BJ (cell line): ENCODE results near the gene PARVG. TPM values are rescaled to one million over a fixed set of nuclear protein-coding genes. Genes with fewer than 3 reads are reported as not detected.

Source experiments
- CTCF ChIA-PET: fragments of 350-600 bp; formaldehyde crosslinking; extraction: SDS; loops from one replicate; lab custom pipeline; 2021; ENCODE audit warnings: antibody characterized with exemption, inconsistent platforms; lab: Yijun Ruan, JAX
- POLR2A ChIA-PET: fragments of 300-600 bp; sonication (Branson Sonifier 250); formaldehyde crosslinking; extraction: SDS; loops from one replicate; lab custom pipeline; 2021; ENCODE audit warnings: antibody characterized with exemption; lab: Charles Lee
- DNase-seq: peaks from one replicate; pipeline ENCODE4 v3.0.0-alpha.2; 2011; ENCODE audit warnings: low read depth
- H3K27me3 ChIP-seq: 2 replicates; pipeline ENCODE4 v1.6.0; 2011; ENCODE audit warnings: low read length; ENCODE audit not compliant: control insufficient read depth, insufficient read depth
- H3K36me3 ChIP-seq: 2 replicates; pipeline ENCODE4 v1.5.1; 2011; ENCODE audit warnings: low read length; ENCODE audit not compliant: control insufficient read depth, insufficient read depth
- H3K4me3 ChIP-seq: 2 replicates; pipeline ENCODE4 v1.5.1; 2011; ENCODE audit warnings: low read depth, mild to moderate bottlenecking, control low read depth, low read length
- polyA plus RNA-seq: library from polyadenylated mRNA; depleted of rRNA; stranded (reverse); fragments of >200 nt; gene quantifications from 2 replicates; pipeline ENCODE4 v1.2.3, GENCODE V29; 2011
- TF ChIP-seq, protein P1 (sequence below): IDR thresholded peaks from 2 replicates; pipeline ENCODE4 v1.5.1; 2011; ENCODE audit warnings: low read depth, mild to moderate bottlenecking, control low read depth, inconsistent platforms, low read length, moderate library complexity; ENCODE audit not compliant: insufficient read depth

The PARVG gene
- polyA plus RNA-seq, 1 experiment: not detected

DNA sequence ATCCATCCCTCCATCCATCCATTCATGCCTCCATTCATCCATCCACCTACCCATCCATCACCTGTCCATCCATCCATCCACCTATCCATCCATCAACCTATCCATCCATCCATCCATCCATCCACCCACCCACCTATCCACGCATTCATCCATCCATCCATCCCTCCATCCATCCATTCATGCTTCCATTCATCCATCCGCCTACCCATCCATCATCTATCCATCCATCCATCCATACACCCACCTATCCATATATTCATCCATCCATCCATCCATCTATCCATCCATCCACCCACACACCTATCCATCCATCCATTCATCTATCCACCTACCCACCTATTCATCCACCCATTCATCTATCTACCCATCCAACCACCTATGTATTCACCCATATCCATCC lies 13.8 kb downstream of the PARVG start:
- ChIA-PET POLR2A (no interaction called here), CTCF (interaction anchor here (0.6 kb wide), 1 partner anchor 1197 kb away, joined by 4 read pairs; no protein-coding TSS in a partner anchor)
- Histone ChIP-seq H3K4me3 (no peak overlapping the region), H3K36me3 (no peaks in the 10 kb centered on the region), H3K27me3 (peaks cover 14% of the 10 kb centered on the region)
- TF ChIP-seq, protein P1, sequence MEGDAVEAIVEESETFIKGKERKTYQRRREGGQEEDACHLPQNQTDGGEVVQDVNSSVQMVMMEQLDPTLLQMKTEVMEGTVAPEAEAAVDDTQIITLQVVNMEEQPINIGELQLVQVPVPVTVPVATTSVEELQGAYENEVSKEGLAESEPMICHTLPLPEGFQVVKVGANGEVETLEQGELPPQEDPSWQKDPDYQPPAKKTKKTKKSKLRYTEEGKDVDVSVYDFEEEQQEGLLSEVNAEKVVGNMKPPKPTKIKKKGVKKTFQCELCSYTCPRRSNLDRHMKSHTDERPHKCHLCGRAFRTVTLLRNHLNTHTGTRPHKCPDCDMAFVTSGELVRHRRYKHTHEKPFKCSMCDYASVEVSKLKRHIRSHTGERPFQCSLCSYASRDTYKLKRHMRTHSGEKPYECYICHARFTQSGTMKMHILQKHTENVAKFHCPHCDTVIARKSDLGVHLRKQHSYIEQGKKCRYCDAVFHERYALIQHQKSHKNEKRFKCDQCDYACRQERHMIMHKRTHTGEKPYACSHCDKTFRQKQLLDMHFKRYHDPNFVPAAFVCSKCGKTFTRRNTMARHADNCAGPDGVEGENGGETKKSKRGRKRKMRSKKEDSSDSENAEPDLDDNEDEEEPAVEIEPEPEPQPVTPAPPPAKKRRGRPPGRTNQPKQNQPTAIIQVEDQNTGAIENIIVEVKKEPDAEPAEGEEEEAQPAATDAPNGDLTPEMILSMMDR: no peak
- DNase-seq: no peak

- TF ChIP-seq, protein P1: no peak
- DNase-seq: no peak
- ChIA-PET CTCF (interaction anchor here (1.1 kb wide), 1 partner anchor 9 kb away, joined by 4 read pairs; no protein-coding TSS in a partner anchor), POLR2A (no interaction called here)
- H3K27me3 ChIP-seq: peaks cover 14% of the 10 kb centered on the region
- no peak overlapping the region for H3K4me3 ChIP-seq
- no peaks in the 10 kb centered on the region for H3K36me3 ChIP-seq
Measured at GRCh38 chr22:44195189-44195871, 14.6 kb downstream of the PARVG start.

DNA sequence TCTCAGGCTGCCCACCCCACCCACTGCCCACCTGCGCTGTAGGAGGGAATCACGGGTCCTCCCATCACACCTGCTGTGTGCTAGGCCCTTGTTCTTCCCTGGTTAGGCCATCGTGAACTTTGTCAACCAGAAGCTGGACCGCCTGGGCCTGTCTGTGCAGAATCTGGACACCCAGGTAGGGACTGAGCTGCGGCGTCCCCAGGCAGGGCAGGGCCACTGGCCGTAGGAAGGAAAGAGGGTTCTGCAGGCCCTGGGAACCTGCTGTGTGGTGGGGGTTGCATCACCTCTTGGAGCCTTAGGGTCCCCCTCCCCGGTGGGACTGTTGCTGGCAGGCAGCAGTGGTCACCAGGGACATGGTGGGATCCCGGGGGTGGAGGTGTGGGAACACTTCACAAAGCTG lies 15.5 kb downstream of the PARVG start:
- no peak overlapping the region for H3K4me3 ChIP-seq
- CTCF ChIA-PET: interaction anchor here (1.1 kb wide), 1 partner anchor 10 kb away, joined by 4 read pairs; no protein-coding TSS in a partner anchor
- POLR2A ChIA-PET: no interaction called here
- DNase-seq: no peak
- H3K27me3 ChIP-seq: peaks cover 14% of the 10 kb centered on the region
- TF ChIP-seq, protein P1: no peak
- H3K36me3 ChIP-seq: no peaks in the 10 kb centered on the region

- Histone ChIP-seq H3K36me3 (no peaks in the 10 kb centered on the region), H3K27me3 (peaks cover 14% of the 10 kb centered on the region), H3K4me3 (no peak overlapping the region)
- no peak for DNase-seq
- TF ChIP-seq, protein P1: no peak
- ChIA-PET CTCF (no interaction called here), POLR2A (no interaction called here)
Measured at GRCh38 chr22:44196731-44197131, 16.0 kb downstream of the PARVG start.

- no peaks in the 10 kb centered on the region for H3K36me3 ChIP-seq
- TF ChIP-seq, protein P1: no peak
- ChIA-PET POLR2A (no interaction called here), CTCF (no interaction called here)
- no peak for DNase-seq
- H3K27me3 ChIP-seq: peaks cover 14% of the 10 kb centered on the region
- H3K4me3 ChIP-seq: no peak overlapping the region
Measured at GRCh38 chr22:44197271-44197670, 16.5 kb downstream of the PARVG start.
